ENCODE data around the gene DPP4. TPM values are rescaled to one million over a fixed set of nuclear protein-coding genes. Genes with fewer than 3 reads are reported as not detected.

The DPP4 gene
- polyA plus RNA-seq, 1 donor from 2014 or later: not detected

DNA sequence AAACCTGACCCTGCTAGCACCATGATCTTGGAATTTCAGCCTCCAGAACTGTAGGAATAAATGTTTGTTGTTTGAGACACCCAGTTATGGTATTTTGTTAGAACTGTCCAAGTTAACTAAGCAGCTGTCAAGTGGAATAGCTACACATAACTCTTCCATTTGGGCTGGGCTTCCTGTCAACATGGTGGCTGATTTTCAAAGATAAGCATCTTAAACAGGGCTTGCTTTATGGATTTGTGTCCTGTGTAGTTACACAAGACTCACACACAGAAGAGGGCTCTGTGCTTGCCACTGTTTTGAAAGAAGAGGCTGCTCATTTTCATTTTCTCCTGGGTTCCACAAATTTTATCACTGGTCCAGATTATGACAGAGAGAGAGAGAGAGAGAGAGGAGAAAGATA, 42.3 kb upstream of the DPP4 start:
- TF ChIP-seq RAD21 (conservative IDR thresholded peaks at IDR 0.05): no peak
- no peak for TF ChIP-seq POLR2AphosphoS5 (IDR thresholded peaks at IDR 0.05)
- no peak for TF ChIP-seq EZH2 (IDR thresholded peaks at IDR 0.05; ENCODE audit: borderline replicate concordance, insufficient read depth, low read length, poor library complexity, severe bottlenecking)
- no peak for TF ChIP-seq TAF1 (IDR thresholded peaks at IDR 0.05; ENCODE audit: low read depth)
- TF ChIP-seq, protein P1, sequence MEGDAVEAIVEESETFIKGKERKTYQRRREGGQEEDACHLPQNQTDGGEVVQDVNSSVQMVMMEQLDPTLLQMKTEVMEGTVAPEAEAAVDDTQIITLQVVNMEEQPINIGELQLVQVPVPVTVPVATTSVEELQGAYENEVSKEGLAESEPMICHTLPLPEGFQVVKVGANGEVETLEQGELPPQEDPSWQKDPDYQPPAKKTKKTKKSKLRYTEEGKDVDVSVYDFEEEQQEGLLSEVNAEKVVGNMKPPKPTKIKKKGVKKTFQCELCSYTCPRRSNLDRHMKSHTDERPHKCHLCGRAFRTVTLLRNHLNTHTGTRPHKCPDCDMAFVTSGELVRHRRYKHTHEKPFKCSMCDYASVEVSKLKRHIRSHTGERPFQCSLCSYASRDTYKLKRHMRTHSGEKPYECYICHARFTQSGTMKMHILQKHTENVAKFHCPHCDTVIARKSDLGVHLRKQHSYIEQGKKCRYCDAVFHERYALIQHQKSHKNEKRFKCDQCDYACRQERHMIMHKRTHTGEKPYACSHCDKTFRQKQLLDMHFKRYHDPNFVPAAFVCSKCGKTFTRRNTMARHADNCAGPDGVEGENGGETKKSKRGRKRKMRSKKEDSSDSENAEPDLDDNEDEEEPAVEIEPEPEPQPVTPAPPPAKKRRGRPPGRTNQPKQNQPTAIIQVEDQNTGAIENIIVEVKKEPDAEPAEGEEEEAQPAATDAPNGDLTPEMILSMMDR (IDR thresholded peaks at IDR 0.05; ENCODE audit: poor library complexity, severe bottlenecking): no peak
- TF ChIP-seq, protein P2, sequence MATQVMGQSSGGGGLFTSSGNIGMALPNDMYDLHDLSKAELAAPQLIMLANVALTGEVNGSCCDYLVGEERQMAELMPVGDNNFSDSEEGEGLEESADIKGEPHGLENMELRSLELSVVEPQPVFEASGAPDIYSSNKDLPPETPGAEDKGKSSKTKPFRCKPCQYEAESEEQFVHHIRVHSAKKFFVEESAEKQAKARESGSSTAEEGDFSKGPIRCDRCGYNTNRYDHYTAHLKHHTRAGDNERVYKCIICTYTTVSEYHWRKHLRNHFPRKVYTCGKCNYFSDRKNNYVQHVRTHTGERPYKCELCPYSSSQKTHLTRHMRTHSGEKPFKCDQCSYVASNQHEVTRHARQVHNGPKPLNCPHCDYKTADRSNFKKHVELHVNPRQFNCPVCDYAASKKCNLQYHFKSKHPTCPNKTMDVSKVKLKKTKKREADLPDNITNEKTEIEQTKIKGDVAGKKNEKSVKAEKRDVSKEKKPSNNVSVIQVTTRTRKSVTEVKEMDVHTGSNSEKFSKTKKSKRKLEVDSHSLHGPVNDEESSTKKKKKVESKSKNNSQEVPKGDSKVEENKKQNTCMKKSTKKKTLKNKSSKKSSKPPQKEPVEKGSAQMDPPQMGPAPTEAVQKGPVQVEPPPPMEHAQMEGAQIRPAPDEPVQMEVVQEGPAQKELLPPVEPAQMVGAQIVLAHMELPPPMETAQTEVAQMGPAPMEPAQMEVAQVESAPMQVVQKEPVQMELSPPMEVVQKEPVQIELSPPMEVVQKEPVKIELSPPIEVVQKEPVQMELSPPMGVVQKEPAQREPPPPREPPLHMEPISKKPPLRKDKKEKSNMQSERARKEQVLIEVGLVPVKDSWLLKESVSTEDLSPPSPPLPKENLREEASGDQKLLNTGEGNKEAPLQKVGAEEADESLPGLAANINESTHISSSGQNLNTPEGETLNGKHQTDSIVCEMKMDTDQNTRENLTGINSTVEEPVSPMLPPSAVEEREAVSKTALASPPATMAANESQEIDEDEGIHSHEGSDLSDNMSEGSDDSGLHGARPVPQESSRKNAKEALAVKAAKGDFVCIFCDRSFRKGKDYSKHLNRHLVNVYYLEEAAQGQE (IDR thresholded peaks at IDR 0.05; ENCODE audit: borderline replicate concordance): no peak
- no peak for TF ChIP-seq EP300 (conservative IDR thresholded peaks at IDR 0.05; ENCODE audit: poor library complexity, severe bottlenecking)
- no peak for TF ChIP-seq SMC3 (conservative IDR thresholded peaks at IDR 0.05; ENCODE audit: poor library complexity)
- TF ChIP-seq MXI1 (conservative IDR thresholded peaks at IDR 0.05; ENCODE audit: poor library complexity, severe bottlenecking): no peak
- no peaks in the 10 kb centered on the region for H4K20me1 ChIP-seq (ENCODE audit: insufficient read depth)
- H3K27me3 ChIP-seq (ENCODE audit: insufficient read depth, low read depth, low read length): no peaks in the 10 kb centered on the region
- H3K9ac ChIP-seq (ENCODE audit: low read length): no peak overlapping the region
- no peak overlapping the region for H3K4me2 ChIP-seq (ENCODE audit: low read length)
- H3F3A ChIP-seq (ENCODE audit: insufficient read depth, low read length, poor library complexity, severe bottlenecking): no peaks in the 10 kb centered on the region
- H3K4me3 ChIP-seq (ENCODE audit: low read length): no peak overlapping the region
- H3K9me3 ChIP-seq (ENCODE audit: low read length): no peaks in the 10 kb centered on the region
- no peak overlapping the region for H3K27ac ChIP-seq (ENCODE audit: low read length)
- H2AFZ ChIP-seq (ENCODE audit: low read depth, low read length): no peak overlapping the region
- H3K79me2 ChIP-seq (replicated peaks; ENCODE audit: insufficient read depth, low read length): no peaks in the 10 kb centered on the region
- no peaks in the 10 kb centered on the region for H3K36me3 ChIP-seq (ENCODE audit: insufficient read depth, low read length)
- H3K9me2 ChIP-seq (ENCODE audit: insufficient read depth, low read length): no peaks in the 10 kb centered on the region

GRCh38 chr2:162115076-162115475, 41.1 kb upstream of the DPP4 start:
- Histone ChIP-seq H3K4me2 (ENCODE audit: low read length) (no peak overlapping the region), H3K79me2 (replicated peaks; ENCODE audit: insufficient read depth, low read length) (no peaks in the 10 kb centered on the region), H4K20me1 (ENCODE audit: insufficient read depth) (no peaks in the 10 kb centered on the region), H3K4me3 (ENCODE audit: low read length) (no peak overlapping the region), H3K9me3 (ENCODE audit: low read length) (no peaks in the 10 kb centered on the region), H3K9me2 (ENCODE audit: insufficient read depth, low read length) (no peaks in the 10 kb centered on the region), H2AFZ (ENCODE audit: low read depth, low read length) (no peak overlapping the region), H3K36me3 (ENCODE audit: insufficient read depth, low read length) (no peaks in the 10 kb centered on the region), H3K27ac (ENCODE audit: low read length) (no peak overlapping the region), H3F3A (ENCODE audit: insufficient read depth, low read length, poor library complexity, severe bottlenecking) (no peaks in the 10 kb centered on the region), H3K9ac (ENCODE audit: low read length) (no peak overlapping the region), H3K27me3 (ENCODE audit: insufficient read depth, low read depth, low read length) (no peaks in the 10 kb centered on the region)
- TF ChIP-seq TAF1 (IDR thresholded peaks at IDR 0.05; ENCODE audit: low read depth) (no peak), RAD21 (conservative IDR thresholded peaks at IDR 0.05) (no peak), MXI1 (conservative IDR thresholded peaks at IDR 0.05; ENCODE audit: poor library complexity, severe bottlenecking) (no peak), EZH2 (IDR thresholded peaks at IDR 0.05; ENCODE audit: borderline replicate concordance, insufficient read depth, low read length, poor library complexity, severe bottlenecking) (no peak), POLR2AphosphoS5 (IDR thresholded peaks at IDR 0.05) (no peak), EP300 (conservative IDR thresholded peaks at IDR 0.05; ENCODE audit: poor library complexity, severe bottlenecking) (no peak), SMC3 (conservative IDR thresholded peaks at IDR 0.05; ENCODE audit: poor library complexity) (no peak)
- TF ChIP-seq, protein P1 (IDR thresholded peaks at IDR 0.05; ENCODE audit: poor library complexity, severe bottlenecking): no peak
- TF ChIP-seq, protein P2 (IDR thresholded peaks at IDR 0.05; ENCODE audit: borderline replicate concordance): no peak

Data from neural cell (in vitro differentiated cells).